ENCODE results near the gene CABP1. TPM values are rescaled to one million over a fixed set of nuclear protein-coding genes. Genes with fewer than 3 reads are reported as not detected.

Gene CABP1
- total RNA-seq = 1 to 10 TPM in 3 of 4 donors, not detected in 1; 1.8 to 2.5 (median 2.5) TPM

DNA sequence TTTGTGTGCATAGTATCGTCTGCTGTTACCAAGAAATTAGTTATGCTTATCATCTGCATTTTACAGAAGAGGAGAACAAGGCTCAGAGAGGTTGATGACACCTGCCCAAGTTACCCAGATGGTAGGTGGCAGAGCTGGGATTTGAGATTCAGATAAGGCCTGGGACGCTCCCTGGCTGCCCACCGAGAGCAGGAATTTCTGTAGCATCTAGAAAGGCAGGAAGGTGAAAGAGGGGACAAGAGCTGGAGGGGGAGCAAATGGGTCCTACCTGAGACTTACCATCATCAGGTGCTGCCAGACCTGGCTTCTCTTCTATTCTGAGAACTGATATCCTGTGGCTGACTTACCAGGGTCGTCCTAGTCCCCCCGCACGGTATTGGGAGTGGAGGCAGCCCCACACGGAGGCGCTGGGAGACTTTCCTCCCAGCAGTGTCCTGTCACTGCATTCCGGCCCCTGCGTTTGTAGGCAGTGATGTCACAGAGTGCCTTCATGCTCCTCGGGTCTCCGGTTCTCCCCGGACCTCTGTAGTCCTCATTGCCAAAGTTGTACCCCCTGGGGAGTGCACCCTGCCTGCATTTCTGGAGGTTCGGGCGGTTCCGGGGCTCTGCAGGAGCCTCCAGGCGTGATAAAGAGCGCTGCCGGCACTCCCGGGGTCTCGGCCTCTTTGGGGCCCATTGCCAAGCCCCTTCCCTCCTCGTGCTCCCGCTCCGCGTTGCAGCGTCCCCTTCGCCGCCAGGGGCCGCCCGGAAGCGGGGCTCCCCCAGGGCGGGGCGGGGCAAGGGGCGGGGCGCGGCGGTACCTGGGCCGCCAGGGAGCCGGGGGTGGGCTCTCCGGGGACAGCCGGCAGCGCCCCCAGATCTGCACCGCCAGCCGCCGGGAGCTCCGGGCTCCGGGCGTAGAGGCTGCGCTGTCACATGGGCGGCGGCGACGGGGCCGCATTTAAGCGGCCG lies at the start of gene CABP1:
TSS of gene CABP1 (plus strand) at position 856 of the 951 bp plus-strand sequence. CDS start at position 916, 60 bp downstream.
- Histone ChIP-seq H3K36me3 (no peaks in the 10 kb centered on the region), H3K27me3 (peaks cover 0 to 74% (median 39%) of the 10 kb centered on the region in 4 donors)
- intact Hi-C loops (cut with DNase I) = no loop called here

DNA sequence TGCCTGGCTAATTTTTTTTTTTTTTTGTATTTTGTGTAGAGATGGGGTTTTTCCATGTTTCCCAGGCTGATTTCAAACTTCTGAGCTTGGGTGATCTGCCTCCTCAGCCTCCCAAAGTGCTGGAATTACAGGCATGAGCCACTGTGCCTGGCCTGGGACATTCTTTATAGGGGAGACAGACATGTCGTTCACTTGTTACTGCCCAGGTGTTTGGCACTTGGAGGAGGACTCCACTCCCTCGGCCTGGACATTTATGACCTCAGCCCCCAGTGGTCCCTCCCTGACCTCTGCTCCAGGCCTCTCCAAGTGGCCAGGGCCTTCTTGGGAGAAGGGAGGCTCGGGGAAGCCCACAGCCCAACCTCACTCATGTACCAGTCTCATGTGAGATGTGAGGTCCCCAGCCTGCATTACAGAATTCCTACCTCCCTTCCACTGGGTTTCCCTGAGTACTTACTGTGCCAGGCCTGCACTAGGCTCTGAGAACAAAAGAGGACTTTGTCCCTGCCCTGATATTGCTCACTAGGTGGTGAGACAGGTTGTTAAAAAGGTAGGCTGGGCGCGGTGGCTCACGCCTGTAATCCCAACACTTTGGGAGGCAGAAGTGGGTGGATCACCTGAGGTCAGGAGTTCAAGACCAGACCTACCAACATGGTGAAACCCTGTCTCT lies 49.6 kb upstream of the CABP1 start:
- intact Hi-C loops (cut with DNase I) = no loop called here
- WGBS = 79% methylated on average over 6 of the region's 6 CpGs
- peaks cover 0 to 10% (median 0%) of the 10 kb centered on the region in 4 donors for H3K4me1 ChIP-seq

More for the DNA sequence above, at the start of gene CABP1:
- Histone ChIP-seq H3K9me3 (no peaks in the 10 kb centered on the region), H3K27ac (replicated peaks in 1 of 4) (no peak within 1 kb of the TSS), H3K4me1 (peaks cover 13 to 20% (median 19%) of the 10 kb centered on the region in 4 donors), H3K4me3 (peak within 1 kb of the TSS; percentile 51 to 58 (median 52))
- TF ChIP-seq, protein P1, sequence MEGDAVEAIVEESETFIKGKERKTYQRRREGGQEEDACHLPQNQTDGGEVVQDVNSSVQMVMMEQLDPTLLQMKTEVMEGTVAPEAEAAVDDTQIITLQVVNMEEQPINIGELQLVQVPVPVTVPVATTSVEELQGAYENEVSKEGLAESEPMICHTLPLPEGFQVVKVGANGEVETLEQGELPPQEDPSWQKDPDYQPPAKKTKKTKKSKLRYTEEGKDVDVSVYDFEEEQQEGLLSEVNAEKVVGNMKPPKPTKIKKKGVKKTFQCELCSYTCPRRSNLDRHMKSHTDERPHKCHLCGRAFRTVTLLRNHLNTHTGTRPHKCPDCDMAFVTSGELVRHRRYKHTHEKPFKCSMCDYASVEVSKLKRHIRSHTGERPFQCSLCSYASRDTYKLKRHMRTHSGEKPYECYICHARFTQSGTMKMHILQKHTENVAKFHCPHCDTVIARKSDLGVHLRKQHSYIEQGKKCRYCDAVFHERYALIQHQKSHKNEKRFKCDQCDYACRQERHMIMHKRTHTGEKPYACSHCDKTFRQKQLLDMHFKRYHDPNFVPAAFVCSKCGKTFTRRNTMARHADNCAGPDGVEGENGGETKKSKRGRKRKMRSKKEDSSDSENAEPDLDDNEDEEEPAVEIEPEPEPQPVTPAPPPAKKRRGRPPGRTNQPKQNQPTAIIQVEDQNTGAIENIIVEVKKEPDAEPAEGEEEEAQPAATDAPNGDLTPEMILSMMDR (IDR thresholded peaks at IDR 0.05) = peak in 1 of 3 experiments; percentile 7
- no peak for TF ChIP-seq POLR2A (IDR thresholded peaks at IDR 0.05; ENCODE audit: low read depth)
- WGBS = 35% methylated on average over 8 of the region's 56 CpGs
- no peak for DNase-seq (ENCODE audit: extremely low spot score)

DNA sequence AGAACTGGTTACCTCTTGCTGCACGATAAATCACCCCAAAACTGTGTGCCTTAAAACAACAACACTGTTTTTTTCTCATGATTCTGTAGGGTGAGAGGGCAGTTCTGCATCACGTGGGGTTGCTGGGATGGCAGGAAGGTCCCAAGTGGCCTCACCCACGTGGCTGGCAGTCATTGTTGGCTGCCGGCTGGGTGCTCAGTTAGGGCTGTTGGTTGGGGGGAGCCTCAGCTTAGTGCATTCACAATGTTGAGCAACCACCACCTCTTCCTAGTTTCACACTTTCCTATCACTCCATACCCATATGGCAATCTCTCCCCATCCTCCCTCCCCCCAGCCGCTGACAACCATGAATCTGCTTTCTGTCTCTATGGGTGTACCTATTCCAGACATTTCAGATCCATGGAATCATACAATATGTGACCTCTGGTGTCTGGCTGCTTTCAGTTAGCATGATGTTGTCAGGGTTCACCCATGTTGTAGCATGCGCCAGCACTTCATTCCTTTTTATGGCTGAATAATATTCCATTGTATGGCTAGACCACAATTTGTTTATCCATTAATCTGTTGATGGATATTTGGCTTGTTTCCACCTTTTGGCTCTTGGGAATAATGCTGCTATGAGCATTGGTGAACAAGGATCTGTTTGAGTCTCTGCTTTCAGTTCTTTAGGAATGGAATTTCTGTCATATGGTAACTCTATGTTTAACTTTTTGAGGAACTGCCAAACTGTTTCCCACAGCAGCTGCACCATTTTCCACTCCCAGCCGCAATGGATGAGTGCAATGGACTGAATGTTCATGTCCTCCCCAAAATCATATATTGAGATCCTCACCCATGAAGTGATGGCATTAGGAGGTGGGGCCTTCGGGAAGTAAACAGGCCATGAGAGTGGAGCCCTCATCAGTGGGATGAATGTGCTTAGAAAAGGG lies 48.0 kb upstream of the CABP1 start:
- TF ChIP-seq POLR2A (IDR thresholded peaks at IDR 0.05; ENCODE audit: low read depth) (no peak), POLR2AphosphoS5 (IDR thresholded peaks at IDR 0.05) (no peak), EP300 (IDR thresholded peaks at IDR 0.05) (no peak)
- TF ChIP-seq, protein P1 (IDR thresholded peaks at IDR 0.05) = no peak
- Histone ChIP-seq H3K9me3 (no peaks in the 10 kb centered on the region), H3K36me3 (no peaks in the 10 kb centered on the region), H3K4me1 (peaks cover 0 to 10% (median 0%) of the 10 kb centered on the region in 4 donors), H3K27me3 (peaks cover 0 to 9% (median 0%) of the 10 kb centered on the region in 4 donors), H3K27ac (replicated peaks in 1 of 4) (no peak overlapping the region), H3K4me3 (no peak overlapping the region)
- 74% methylated on average over 8 of the region's 8 CpGs for WGBS
- intact Hi-C loops (cut with DNase I) = no loop called here
- no peak for DNase-seq (ENCODE audit: extremely low spot score)

More for the DNA sequence above, 49.6 kb upstream of the CABP1 start:
- TF ChIP-seq POLR2AphosphoS5 (IDR thresholded peaks at IDR 0.05) (no peak), EP300 (IDR thresholded peaks at IDR 0.05) (no peak), POLR2A (IDR thresholded peaks at IDR 0.05; ENCODE audit: low read depth) (no peak)
- TF ChIP-seq, protein P1 (IDR thresholded peaks at IDR 0.05) = no peak
- no peak for DNase-seq (ENCODE audit: extremely low spot score)
- no peaks in the 10 kb centered on the region for H3K9me3 ChIP-seq
- no peak overlapping the region for H3K27ac ChIP-seq (replicated peaks in 1 of 4)
- no peak overlapping the region for H3K4me3 ChIP-seq
- H3K36me3 ChIP-seq = no peaks in the 10 kb centered on the region
- no peaks in the 10 kb centered on the region for H3K27me3 ChIP-seq

DNA sequence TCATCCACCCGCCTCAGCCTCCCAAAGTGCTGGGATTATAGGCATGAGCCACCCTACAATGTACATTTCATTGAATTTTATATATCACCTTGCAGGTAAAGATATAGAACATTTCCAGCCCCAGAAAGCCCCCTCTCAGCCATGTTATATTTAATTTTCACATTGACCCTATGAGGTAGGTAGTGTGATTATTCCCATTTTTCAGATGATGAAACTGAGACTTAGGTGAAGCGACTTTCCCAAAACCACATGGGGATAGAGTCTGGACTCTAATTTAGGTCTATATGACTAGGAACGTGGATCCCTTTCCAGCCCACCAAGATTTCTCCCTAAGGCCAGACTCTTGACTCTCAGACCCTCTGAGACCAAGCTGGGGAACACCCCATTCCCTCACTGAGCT lies 43.5 kb upstream of the CABP1 start:
- intact Hi-C loops (cut with DNase I) = no loop called here

More for the DNA sequence above, 43.5 kb upstream of the CABP1 start:
- DNase-seq (ENCODE audit: extremely low spot score) = no peak
- Histone ChIP-seq H3K4me1 (no peaks in the 10 kb centered on the region), H3K36me3 (no peaks in the 10 kb centered on the region), H3K4me3 (no peak overlapping the region), H3K27ac (replicated peaks in 1 of 4) (no peak overlapping the region), H3K9me3 (no peaks in the 10 kb centered on the region), H3K27me3 (peaks cover 0 to 36% (median 0%) of the 10 kb centered on the region in 4 donors)
- TF ChIP-seq POLR2A (IDR thresholded peaks at IDR 0.05; ENCODE audit: low read depth) = no peak
- no peak for TF ChIP-seq POLR2AphosphoS5 (IDR thresholded peaks at IDR 0.05)
- TF ChIP-seq, protein P1 (IDR thresholded peaks at IDR 0.05) = no peak
- no peak for TF ChIP-seq EP300 (IDR thresholded peaks at IDR 0.05)
- 93% methylated on average over 3 of the region's 3 CpGs for WGBS
